22Rv1 (cell line): ENCODE measurements around the gene CT45A10.

Source experiments
- ZFX ChIP-seq: fragments of 450-650 bp; IDR thresholded peaks from 2 replicates; pipeline ENCODE4 v1.6.1; 2017; ENCODE audit warnings: antibody characterized with exemption, borderline replicate concordance
- TF ChIP-seq, protein P1 (sequence below): fragments of 450-650 bp; IDR thresholded peaks from 2 replicates; pipeline ENCODE4 v1.5.1; 2017; ENCODE audit warnings: mild to moderate bottlenecking

GRCh38 chrX:135927897-135928296, 34.7 kb upstream of the CT45A10 start:
- TF ChIP-seq, protein P1, sequence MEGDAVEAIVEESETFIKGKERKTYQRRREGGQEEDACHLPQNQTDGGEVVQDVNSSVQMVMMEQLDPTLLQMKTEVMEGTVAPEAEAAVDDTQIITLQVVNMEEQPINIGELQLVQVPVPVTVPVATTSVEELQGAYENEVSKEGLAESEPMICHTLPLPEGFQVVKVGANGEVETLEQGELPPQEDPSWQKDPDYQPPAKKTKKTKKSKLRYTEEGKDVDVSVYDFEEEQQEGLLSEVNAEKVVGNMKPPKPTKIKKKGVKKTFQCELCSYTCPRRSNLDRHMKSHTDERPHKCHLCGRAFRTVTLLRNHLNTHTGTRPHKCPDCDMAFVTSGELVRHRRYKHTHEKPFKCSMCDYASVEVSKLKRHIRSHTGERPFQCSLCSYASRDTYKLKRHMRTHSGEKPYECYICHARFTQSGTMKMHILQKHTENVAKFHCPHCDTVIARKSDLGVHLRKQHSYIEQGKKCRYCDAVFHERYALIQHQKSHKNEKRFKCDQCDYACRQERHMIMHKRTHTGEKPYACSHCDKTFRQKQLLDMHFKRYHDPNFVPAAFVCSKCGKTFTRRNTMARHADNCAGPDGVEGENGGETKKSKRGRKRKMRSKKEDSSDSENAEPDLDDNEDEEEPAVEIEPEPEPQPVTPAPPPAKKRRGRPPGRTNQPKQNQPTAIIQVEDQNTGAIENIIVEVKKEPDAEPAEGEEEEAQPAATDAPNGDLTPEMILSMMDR, result no peak
- no peak for TF ChIP-seq ZFX
